GM21367 (cell line): Measurements from ENCODE around the gene RER1.
A peak's percentile ranks its signal among the peaks of the same experiment; 100 is the strongest.

Experiments
- ATAC-seq: cut with Tn5 transposase; IDR thresholded peaks from one replicate; pipeline ENCODE4 v1.9.1; 2021; ENCODE audit not compliant: unreplicated experiment

Gene RER1

GRCh38 chr1:2405588-2406295, 14.1 kb downstream of the RER1 start:
- ATAC-seq, result no peak

GRCh38 chr1:2406451-2407041, 14.9 kb downstream of the RER1 start:
- ATAC-seq, result no peak

GRCh38 chr1:2407166-2407990, 15.7 kb downstream of the RER1 start:
- ATAC-seq, result no peak

- no peak for ATAC-seq
Observed at GRCh38 chr1:2407991-2408275, 16.3 kb downstream of the RER1 start.

- ATAC-seq, result no peak
Observed at GRCh38 chr1:2408456-2408855, 16.8 kb downstream of the RER1 start.

GRCh38 chr1:2408859-2409276, 17.2 kb downstream of the RER1 start:
- no peak for ATAC-seq

- no peak for ATAC-seq
Observed at GRCh38 chr1:2409745-2410144, 18.1 kb downstream of the RER1 start.

- peak; percentile 10 for ATAC-seq
Observed at GRCh38 chr1:2411801-2412394, 20.3 kb downstream of the RER1 start.

- ATAC-seq, result peak; percentile 64
Observed at GRCh38 chr1:2412395-2412772, 20.7 kb downstream of the RER1 start, which contains the start of gene PEX10. TSS of gene PEX10 (minus strand) at chr1:2412564. CDS start at chr1:2412502, 62 bp downstream.

- peak; percentile 18 for ATAC-seq
Observed at GRCh38 chr1:2412773-2413494, 21.3 kb downstream of the RER1 start.

GRCh38 chr1:2413495-2414296, 22.1 kb downstream of the RER1 start:
- ATAC-seq, result no peak

GRCh38 chr1:2414297-2414958, 22.8 kb downstream of the RER1 start:
- ATAC-seq, result no peak

GRCh38 chr1:2415337-2415736, 23.7 kb downstream of the RER1 start:
- ATAC-seq, result no peak

- no peak for ATAC-seq
Observed at GRCh38 chr1:2415801-2416208, 24.2 kb downstream of the RER1 start.

GRCh38 chr1:2416403-2416802, 24.8 kb downstream of the RER1 start:
- ATAC-seq, result no peak

GRCh38 chr1:2417083-2417832, 25.6 kb downstream of the RER1 start:
- no peak for ATAC-seq

GRCh38 chr1:2417833-2418225, 26.2 kb downstream of the RER1 start:
- no peak for ATAC-seq

- no peak for ATAC-seq
Observed at GRCh38 chr1:2418791-2419320, 27.2 kb downstream of the RER1 start.

- ATAC-seq, result no peak
Observed at GRCh38 chr1:2419416-2419815, 27.8 kb downstream of the RER1 start.
